ENCODE data around the gene STN1. TPM values are rescaled to one million over a fixed set of nuclear protein-coding genes. Genes with fewer than 3 reads are reported as not detected.

Gene STN1
- total and polyA plus RNA-seq, 2 of the 4 experiments (the other 2 are of a cell fraction): 17.8 to 32.3 TPM

DNA sequence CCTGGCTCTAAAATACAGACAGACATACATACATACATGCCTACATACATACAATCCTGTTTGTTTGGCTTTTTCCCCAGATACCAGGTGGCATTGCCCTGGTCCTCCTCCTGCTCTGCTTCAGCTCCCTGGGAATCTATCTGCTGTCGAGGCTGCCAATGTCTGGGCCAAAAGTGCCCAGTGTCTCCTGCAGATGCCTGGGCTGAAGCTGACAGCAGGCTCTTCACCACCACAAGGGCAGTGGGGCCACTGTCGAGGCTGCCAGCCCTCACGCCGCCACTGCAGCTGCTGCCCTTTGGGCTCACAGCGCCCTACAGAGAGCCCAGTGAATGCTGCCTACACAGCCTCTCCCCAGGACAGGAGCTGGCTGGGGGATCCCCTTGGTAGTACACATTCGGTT lies 18.0 kb upstream of the STN1 start:
- Histone ChIP-seq H3K56ac (ENCODE audit: extremely low read depth, insufficient read depth, low read length) (no peak overlapping the region), H4K91ac (ENCODE audit: insufficient read depth, low read depth, low read length) (no peak overlapping the region), H4K5ac (ENCODE audit: low read depth, low read length) (no peak overlapping the region), H3K4me1 (ENCODE audit: control insufficient read depth, insufficient read depth, low read length) (no peaks in the 10 kb centered on the region), H2BK120ac (ENCODE audit: low read depth, low read length) (no peak overlapping the region), H2AK5ac (ENCODE audit: low read depth, low read length) (no peak overlapping the region), H2AK9ac (replicated peaks; ENCODE audit: low read depth, low read length, poor library complexity) (no peak overlapping the region), H3K36me3 (ENCODE audit: control insufficient read depth, insufficient read depth, low read length) (no peaks in the 10 kb centered on the region), H3K9ac (ENCODE audit: low read depth, low read length) (no peak overlapping the region), H3K14ac (replicated peaks; ENCODE audit: low read depth, low read length) (no peak overlapping the region), H2BK15ac (ENCODE audit: low read depth, low read length) (no peak overlapping the region), H2BK5ac (ENCODE audit: low read depth, low read length, poor library complexity, severe bottlenecking) (no peak overlapping the region), H3K79me1 (ENCODE audit: low read depth in 1 of 2, low read length in 2 of 2) (no peaks in the 10 kb centered on the region), H4K20me1 (ENCODE audit: insufficient read depth, low read length) (no peaks in the 10 kb centered on the region), H3K9me3 (ENCODE audit: control insufficient read depth, insufficient read depth, low read length) (no peaks in the 10 kb centered on the region), H3K9me1 (ENCODE audit: insufficient read depth, low read length) (no peaks in the 10 kb centered on the region), H2AFZ (replicated peaks; ENCODE audit: low read length, poor library complexity) (no peak overlapping the region), H3K27ac (ENCODE audit: insufficient read depth, low read length) (no peak overlapping the region), H4K8ac (ENCODE audit: low read depth in 2 of 2, low read length in 2 of 2) (no peak overlapping the region), H3K27me3 (ENCODE audit: control insufficient read depth, insufficient read depth, low read length) (peaks cover 13% of the 10 kb centered on the region), H3K4me3 (ENCODE audit: insufficient read depth, low read depth, low read length) (no peak overlapping the region), H2BK20ac (ENCODE audit: low read depth, low read length) (no peak overlapping the region), H3K4ac (ENCODE audit: low read depth, low read length) (no peak overlapping the region), H3K18ac (ENCODE audit: low read depth, low read length) (no peak overlapping the region), H3K23ac (ENCODE audit: low read depth, low read length) (no peak overlapping the region), H3K4me2 (ENCODE audit: low read depth, low read length) (no peak overlapping the region)
- TF ChIP-seq CEBPB (IDR thresholded peaks at IDR 0.05; ENCODE audit: low read depth, low read length) (no peak), MXI1 (IDR thresholded peaks at IDR 0.05; ENCODE audit: borderline replicate concordance, low read depth, low read length) (no peak), CHD1 (IDR thresholded peaks at IDR 0.05; ENCODE audit: low read depth, low read length) (no peak)
- ATAC-seq (ENCODE audit: low read depth) (no peak), DNase-seq (no peak)
- ChIA-PET POLR2A (ENCODE audit: unreplicated experiment) (no interaction called here), CTCF (no interaction called here)
- no TSS peak for BruUV-seq (replicated peaks)
- in situ Hi-C loops (cut with MboI; ENCODE audit: low sequenced_read_pairs): no loop called here
- dilution Hi-C loops (cut with HindIII; ENCODE audit: low sequenced_read_pairs, unreplicated experiment): no loop called here
- intact Hi-C loops (cut with micrococcal nuclease): no loop called here
- 20% methylated on average over 1 of the region's 6 CpGs; no CpG with 5 or more reads in 1 of the 2 experiments for WGBS, 2 experiments (ENCODE audit: extremely low coverage in 2 of 2, insufficient read length in 1 of 2)

Data from IMR-90 (cell line).